VCaP (cell line): ENCODE results near the gene RBBP5.

ENCODE experiments used
- H3K27ac ChIP-seq: fragments of 450-650 bp; 2 replicates; pipeline ENCODE4 v1.5.1; 2017
- CTCF ChIP-seq: fragments of 450-650 bp; conservative IDR thresholded peaks from 2 replicates; pipeline ENCODE4 v1.5.1; 2017; ENCODE audit warnings: mild to moderate bottlenecking, moderate library complexity

RBBP5 gene

GRCh38 chr1:205068457-205069040 is 53.2 kb downstream of the RBBP5 start:
- H3K27ac ChIP-seq: no peak overlapping the region
- TF ChIP-seq CTCF: no peak

- no peak for TF ChIP-seq CTCF
- H3K27ac ChIP-seq: no peak overlapping the region
These were observed 53.8 kb downstream of the RBBP5 start for GRCh38 chr1:205068001-205068400.

DNA sequence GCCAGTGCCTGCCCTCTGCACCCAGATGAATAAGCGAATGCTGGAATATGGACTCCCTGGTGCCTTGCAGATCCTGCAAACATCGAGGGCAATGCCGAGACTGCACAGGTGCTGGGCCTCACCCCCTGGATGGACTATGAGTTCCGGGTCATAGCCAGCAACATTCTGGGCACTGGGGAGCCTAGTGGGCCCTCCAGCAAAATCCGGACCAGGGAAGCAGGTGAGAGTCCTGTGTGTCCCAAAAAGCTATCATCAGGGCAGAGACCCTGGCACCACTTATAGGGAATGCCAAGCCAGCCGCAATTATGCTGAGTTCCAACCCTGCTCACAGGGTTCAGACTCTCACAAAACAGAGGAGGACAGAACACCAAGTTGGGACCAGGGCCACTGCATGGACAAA is 54.7 kb downstream of the RBBP5 start:
- TF ChIP-seq CTCF: no peak
- H3K27ac ChIP-seq: no peak overlapping the region

- 0 out of 2 replicates have a peak, but pooled peaks have one; percentile 20 for TF ChIP-seq CTCF
- H3K27ac ChIP-seq: no peak overlapping the region
These were observed 55.5 kb downstream of the RBBP5 start for GRCh38 chr1:205066141-205066818.

DNA sequence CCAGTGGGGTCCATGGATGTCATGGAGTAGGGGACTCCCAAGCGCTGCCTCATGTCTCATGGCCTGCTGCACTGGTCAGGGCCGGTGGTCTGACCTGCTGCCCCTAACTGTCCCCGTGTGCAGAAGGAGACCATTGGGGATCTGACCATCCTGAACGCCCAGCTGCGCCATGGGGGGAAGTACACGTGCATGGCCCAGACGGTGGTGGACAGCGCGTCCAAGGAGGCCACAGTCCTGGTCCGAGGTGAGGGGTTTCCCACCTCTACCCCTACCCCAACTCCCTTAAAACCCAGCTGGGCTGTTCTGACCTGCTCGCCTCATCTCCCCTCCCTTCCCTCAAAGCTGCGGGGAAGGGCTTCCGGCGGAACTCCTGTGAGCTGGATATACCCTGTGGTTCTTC is 56.1 kb downstream of the RBBP5 start:
- no peak overlapping the region for H3K27ac ChIP-seq
- no peak for TF ChIP-seq CTCF

GRCh38 chr1:205064741-205065316 is 56.9 kb downstream of the RBBP5 start:
- no peak for TF ChIP-seq CTCF

GRCh38 chr1:205064301-205064700 is 57.5 kb downstream of the RBBP5 start:
- TF ChIP-seq CTCF: no peak
- H3K27ac ChIP-seq: no peak overlapping the region

More at GRCh38 chr1:205064741-205065316, 56.9 kb downstream of the RBBP5 start:
- H3K27ac ChIP-seq: no peak overlapping the region
